Sigmoid colon (tissue), 7 donors: ENCODE results near the gene MTMR1. TPM values are rescaled to one million over a fixed set of nuclear protein-coding genes. Genes with fewer than 3 reads are reported as not detected.

ENCODE experiments used
- DNase-seq: peaks from one replicate; pipeline ENCODE4 v3.0.0-alpha.2; 2019
- H3K27ac ChIP-seq, 4 donors: fragments of 200-600 bp; sonication (generic); one replicate each; pipeline ENCODE4 v1.5.1; 2016 to 2019; ENCODE audit warnings: mild to moderate bottlenecking in 1 of 4
- H3K27me3 ChIP-seq, 3 donors: fragments of 200-600 bp; sonication (generic); one replicate each; pipeline ENCODE4 v1.5.1; 2019; ENCODE audit warnings: mild to moderate bottlenecking in 1 of 3
- H3K36me3 ChIP-seq, 4 donors: fragments of 200-600 bp; sonication (generic); one replicate each; pipeline ENCODE4 v1.5.1; 2016 to 2019
- H3K4me1 ChIP-seq, 4 donors: fragments of 200-600 bp; sonication (generic); one replicate each; pipeline ENCODE4 v1.5.1; 2017 to 2019
- H3K4me3 ChIP-seq, 4 donors: fragments of 200-600 bp; sonication (generic); one replicate each; pipeline ENCODE4 v1.5.1; 2017 to 2019; ENCODE audit warnings: mild to moderate bottlenecking in 2 of 4, moderate library complexity in 1 of 4
- H3K9me3 ChIP-seq, 4 donors: fragments of 200-600 bp in 3 of 4; sonication (generic) in 3 of 4; one replicate each; pipeline versions ENCODE4 v1.5.1 to v1.6.1; 2013 to 2019
- EP300 ChIP-seq, 4 donors: sonication (generic); formaldehyde crosslinking; IDR thresholded peaks; one replicate each; pipeline ENCODE4 v1.6.1; 2017; ENCODE audit warnings: antibody characterized with exemption in 4 of 4
- POLR2A ChIP-seq, 2 donors: fragments of 450-650 bp; IDR thresholded peaks; one replicate each; pipeline ENCODE4 v1.6.1; 2016; ENCODE audit warnings: antibody characterized with exemption in 2 of 2, mild to moderate bottlenecking in 2 of 2, moderate library complexity in 2 of 2
- POLR2AphosphoS5 ChIP-seq, 4 donors: sonication (generic); formaldehyde crosslinking; IDR thresholded peaks; one replicate each; pipeline ENCODE4 v1.6.1; 2017; ENCODE audit warnings: antibody characterized with exemption in 4 of 4
- WGBS, 2 donors: extraction: QIAGEN DNeasy Blood & Tissue Kit; methylation state at CpG; one replicate each; pipeline ENCODE4 v1.1.7; 2013; 5-methylcytosine and 5-hydroxymethylcytosine counted together
- intact Hi-C: fragments of 100-400 bp; cut with DNase I; formaldehyde crosslinking; loops from one replicate; pipeline ENCODE4 v1.15.1; 2023
- polyA plus RNA-seq, 3 donors: library from polyadenylated mRNA; stranded (reverse); fragments of 200-250 nt; gene quantifications; one replicate each; pipeline ENCODE4 v1.2.3, GENCODE V29; 2013
- total RNA-seq, 4 donors: library from RNA; depleted of rRNA; stranded (reverse); fragments of >200 nt; gene quantifications; one replicate each; pipeline ENCODE4 v1.1.0, GENCODE V29; 2016
- TF ChIP-seq, protein P1 (sequence below), 4 experiments: fragments of 450-650 bp in 3 of 4; fragments of 200-600 bp in 1 of 4; IDR thresholded peaks; one replicate each; pipeline ENCODE4 v1.5.1; 2016 to 2019; ENCODE audit warnings: antibody characterized with exemption in 4 of 4, mild to moderate bottlenecking in 3 of 4, moderate library complexity in 2 of 4
- donor health status: healthy with polysubstance abuse.
- donor health status: Bipolar disorder and iron deficiency.
- donor health status: healthy.

Gene MTMR1
- total and polyA plus RNA-seq, 7 donors, result 6.0 to 27.0 (median 12.0) TPM

DNA sequence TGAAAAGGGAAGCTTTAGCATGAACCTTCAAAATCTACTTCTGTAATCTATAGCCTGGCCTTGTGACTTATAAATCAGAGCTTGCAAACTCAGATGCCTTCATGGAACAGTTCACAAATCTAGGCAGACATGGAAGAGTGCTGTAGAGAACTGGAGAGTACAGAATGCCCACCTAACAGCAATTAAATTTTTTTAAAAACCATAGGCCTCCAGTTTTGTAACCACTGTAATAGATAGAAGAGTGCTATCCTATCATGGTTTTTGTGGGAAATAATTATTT, 10.4 kb downstream of the MTMR1 start:
- H3K4me3 ChIP-seq, result no peak overlapping the region
- H3K27ac ChIP-seq, result no peak overlapping the region
- no peaks in the 10 kb centered on the region for H3K9me3 ChIP-seq
- H3K4me1 ChIP-seq, result no peaks in the 10 kb centered on the region
- no peak for TF ChIP-seq EP300 (IDR thresholded peaks at IDR 0.05)
- TF ChIP-seq, protein P1, sequence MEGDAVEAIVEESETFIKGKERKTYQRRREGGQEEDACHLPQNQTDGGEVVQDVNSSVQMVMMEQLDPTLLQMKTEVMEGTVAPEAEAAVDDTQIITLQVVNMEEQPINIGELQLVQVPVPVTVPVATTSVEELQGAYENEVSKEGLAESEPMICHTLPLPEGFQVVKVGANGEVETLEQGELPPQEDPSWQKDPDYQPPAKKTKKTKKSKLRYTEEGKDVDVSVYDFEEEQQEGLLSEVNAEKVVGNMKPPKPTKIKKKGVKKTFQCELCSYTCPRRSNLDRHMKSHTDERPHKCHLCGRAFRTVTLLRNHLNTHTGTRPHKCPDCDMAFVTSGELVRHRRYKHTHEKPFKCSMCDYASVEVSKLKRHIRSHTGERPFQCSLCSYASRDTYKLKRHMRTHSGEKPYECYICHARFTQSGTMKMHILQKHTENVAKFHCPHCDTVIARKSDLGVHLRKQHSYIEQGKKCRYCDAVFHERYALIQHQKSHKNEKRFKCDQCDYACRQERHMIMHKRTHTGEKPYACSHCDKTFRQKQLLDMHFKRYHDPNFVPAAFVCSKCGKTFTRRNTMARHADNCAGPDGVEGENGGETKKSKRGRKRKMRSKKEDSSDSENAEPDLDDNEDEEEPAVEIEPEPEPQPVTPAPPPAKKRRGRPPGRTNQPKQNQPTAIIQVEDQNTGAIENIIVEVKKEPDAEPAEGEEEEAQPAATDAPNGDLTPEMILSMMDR (IDR thresholded peaks at IDR 0.05), result no peak
- no peak for TF ChIP-seq POLR2A (IDR thresholded peaks at IDR 0.05)
- no peak for TF ChIP-seq POLR2AphosphoS5 (IDR thresholded peaks at IDR 0.05)
- H3K36me3 ChIP-seq, result no peaks in the 10 kb centered on the region
- intact Hi-C loops, result no loop called here
- DNase-seq, result no peak
- no peaks in the 10 kb centered on the region for H3K27me3 ChIP-seq

DNA sequence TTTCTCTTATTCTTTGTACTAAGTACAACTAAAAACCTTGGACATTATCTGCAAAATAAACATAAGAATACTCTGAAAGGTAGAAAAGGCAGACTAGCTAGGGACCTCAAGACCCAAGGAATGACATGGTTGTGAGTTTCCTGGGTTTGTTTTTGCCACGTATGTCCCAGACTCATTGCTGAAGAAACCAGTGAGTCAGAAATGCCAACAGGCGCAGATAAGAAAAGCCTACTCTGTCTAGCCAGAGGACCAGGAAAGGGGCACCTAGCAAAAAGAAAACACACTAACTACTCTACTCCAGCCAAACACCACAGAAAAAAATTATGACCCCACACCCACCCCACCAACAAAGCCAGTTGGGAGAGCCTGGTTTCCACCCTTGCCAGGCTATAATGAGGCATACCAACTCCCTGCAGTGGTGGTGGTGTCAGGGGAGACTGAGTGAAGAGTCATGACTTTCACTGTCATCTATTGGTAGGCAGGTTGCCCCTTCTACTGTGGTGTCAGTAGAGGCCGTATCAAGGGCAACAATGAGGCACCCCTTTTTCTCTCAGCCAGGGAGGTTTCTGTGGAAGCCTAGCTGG, 10.9 kb downstream of the MTMR1 start:
- no peaks in the 10 kb centered on the region for H3K4me1 ChIP-seq
- no peak overlapping the region for H3K4me3 ChIP-seq
- TF ChIP-seq POLR2A (IDR thresholded peaks at IDR 0.05), result no peak
- no peak for TF ChIP-seq EP300 (IDR thresholded peaks at IDR 0.05)
- no peak for TF ChIP-seq POLR2AphosphoS5 (IDR thresholded peaks at IDR 0.05)
- no peaks in the 10 kb centered on the region for H3K36me3 ChIP-seq
- no peak overlapping the region for H3K27ac ChIP-seq
- H3K27me3 ChIP-seq, result no peaks in the 10 kb centered on the region
- no peak for DNase-seq
- WGBS, 2 donors, result 86 to 96% methylated on average over 3 of the region's 3 CpGs
- intact Hi-C loops, result no loop called here
- no peaks in the 10 kb centered on the region for H3K9me3 ChIP-seq

DNA sequence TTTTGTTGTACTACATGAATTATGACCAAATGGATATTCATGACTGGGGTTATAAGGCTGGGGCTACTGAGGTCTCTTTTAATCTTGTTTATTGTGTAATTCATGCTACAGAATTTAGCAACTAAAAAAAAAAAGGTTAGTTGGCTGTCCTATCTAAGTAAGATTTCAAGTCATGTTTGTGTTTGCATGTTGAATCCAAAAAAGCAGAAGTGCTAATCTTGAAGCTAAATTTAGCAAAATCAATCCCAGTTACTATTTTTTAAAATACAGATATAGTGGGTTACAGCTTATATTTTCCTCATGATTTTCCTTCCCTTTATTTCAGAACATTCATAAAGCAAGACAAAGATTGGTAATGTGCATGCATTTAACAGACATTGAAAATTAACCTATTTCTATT, 19.4 kb downstream of the MTMR1 start:
- Histone ChIP-seq H3K9me3 (no peaks in the 10 kb centered on the region), H3K27ac (no peak overlapping the region), H3K27me3 (no peaks in the 10 kb centered on the region), H3K4me3 (no peak overlapping the region), H3K36me3 (no peaks in the 10 kb centered on the region), H3K4me1 (peaks cover 0 to 8% (median 0%) of the 10 kb centered on the region in 4 donors)
- no peak for DNase-seq
- intact Hi-C loops, result loop anchor here (10.0 kb wide), 1 partner anchor 768 kb away; no protein-coding TSS in a partner anchor
- TF ChIP-seq EP300 (IDR thresholded peaks at IDR 0.05) (no peak), POLR2AphosphoS5 (IDR thresholded peaks at IDR 0.05) (no peak)
- TF ChIP-seq, protein P1 (IDR thresholded peaks at IDR 0.05), result no peak

DNA sequence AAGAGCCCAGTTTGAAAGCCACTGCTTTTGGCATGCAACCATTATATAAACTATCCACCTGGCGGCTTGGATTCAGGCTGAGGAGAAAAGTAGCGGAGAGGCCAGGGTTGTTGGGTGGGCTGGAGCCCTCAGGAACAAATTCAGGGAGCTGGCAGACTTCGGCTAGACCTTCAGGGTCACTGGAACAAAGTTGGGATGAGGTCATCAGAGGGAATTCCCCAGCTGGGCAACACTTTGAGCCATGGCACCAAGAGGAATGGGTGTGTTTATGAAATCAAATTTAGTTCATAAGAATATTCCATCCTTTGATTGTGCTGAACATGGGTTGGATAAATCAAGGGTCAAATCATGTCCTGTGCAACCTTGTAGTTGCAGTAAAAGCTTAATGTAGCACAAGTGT, 22.0 kb downstream of the MTMR1 start:
- Histone ChIP-seq H3K4me1 (peaks cover 0 to 8% (median 0%) of the 10 kb centered on the region in 4 donors), H3K27ac (no peak overlapping the region), H3K4me3 (no peak overlapping the region), H3K9me3 (no peaks in the 10 kb centered on the region), H3K27me3 (no peaks in the 10 kb centered on the region), H3K36me3 (no peaks in the 10 kb centered on the region)
- intact Hi-C loops, result loop anchor here (10.0 kb wide), 1 partner anchor 770 kb away; no protein-coding TSS in a partner anchor
- no peak for DNase-seq
- WGBS, 2 donors, result 69 to 84% methylated on average over 3 of the region's 3 CpGs
- TF ChIP-seq EP300 (IDR thresholded peaks at IDR 0.05), result no peak
- no peak for TF ChIP-seq POLR2A (IDR thresholded peaks at IDR 0.05)
- no peak for TF ChIP-seq POLR2AphosphoS5 (IDR thresholded peaks at IDR 0.05)
- TF ChIP-seq, protein P1 (IDR thresholded peaks at IDR 0.05), result no peak

DNA sequence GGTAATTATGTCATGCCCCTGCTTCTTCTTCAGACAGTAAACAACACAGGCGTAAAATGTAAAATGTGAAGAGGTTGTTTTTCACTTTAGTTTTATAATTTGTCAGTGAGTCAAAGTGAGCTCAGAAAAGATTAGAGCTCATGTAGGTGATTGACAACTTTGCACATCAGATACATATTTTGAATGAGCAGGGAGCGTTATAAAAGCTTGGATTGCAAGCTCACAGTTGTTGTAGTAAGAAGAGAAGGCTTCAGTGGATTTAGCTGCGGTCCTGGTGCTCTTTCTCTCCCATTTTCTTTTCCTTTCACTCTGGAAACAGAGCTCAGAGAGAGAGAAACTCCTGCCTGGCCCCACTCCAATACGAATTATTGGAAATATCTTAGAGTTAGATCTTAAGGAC, 26.4 kb downstream of the MTMR1 start:
- Histone ChIP-seq H3K27me3 (no peaks in the 10 kb centered on the region), H3K4me1 (peaks cover 0 to 8% (median 0%) of the 10 kb centered on the region in 4 donors), H3K36me3 (no peaks in the 10 kb centered on the region), H3K4me3 (no peak overlapping the region), H3K9me3 (no peaks in the 10 kb centered on the region), H3K27ac (no peak overlapping the region)
- TF ChIP-seq POLR2A (IDR thresholded peaks at IDR 0.05), result no peak
- TF ChIP-seq EP300 (IDR thresholded peaks at IDR 0.05), result no peak
- TF ChIP-seq, protein P1 (IDR thresholded peaks at IDR 0.05), result no peak
- TF ChIP-seq POLR2AphosphoS5 (IDR thresholded peaks at IDR 0.05), result no peak
- 92 to 94% methylated on average over 4 of the region's 4 CpGs for whole genome bisulfite sequencing, 2 donors
- no peak for DNase-seq
- intact Hi-C loops, result loop anchor here (10.0 kb wide), 1 partner anchor 775 kb away; no protein-coding TSS in a partner anchor
